ENCODE results near the gene ADAMTS13.
"Not testable (repeated sequence)": the region's sequence is repeated elsewhere in the genome, so short reads cannot be mapped to it uniquely, and the experiment has no call there.

Gene ADAMTS13

DNA sequence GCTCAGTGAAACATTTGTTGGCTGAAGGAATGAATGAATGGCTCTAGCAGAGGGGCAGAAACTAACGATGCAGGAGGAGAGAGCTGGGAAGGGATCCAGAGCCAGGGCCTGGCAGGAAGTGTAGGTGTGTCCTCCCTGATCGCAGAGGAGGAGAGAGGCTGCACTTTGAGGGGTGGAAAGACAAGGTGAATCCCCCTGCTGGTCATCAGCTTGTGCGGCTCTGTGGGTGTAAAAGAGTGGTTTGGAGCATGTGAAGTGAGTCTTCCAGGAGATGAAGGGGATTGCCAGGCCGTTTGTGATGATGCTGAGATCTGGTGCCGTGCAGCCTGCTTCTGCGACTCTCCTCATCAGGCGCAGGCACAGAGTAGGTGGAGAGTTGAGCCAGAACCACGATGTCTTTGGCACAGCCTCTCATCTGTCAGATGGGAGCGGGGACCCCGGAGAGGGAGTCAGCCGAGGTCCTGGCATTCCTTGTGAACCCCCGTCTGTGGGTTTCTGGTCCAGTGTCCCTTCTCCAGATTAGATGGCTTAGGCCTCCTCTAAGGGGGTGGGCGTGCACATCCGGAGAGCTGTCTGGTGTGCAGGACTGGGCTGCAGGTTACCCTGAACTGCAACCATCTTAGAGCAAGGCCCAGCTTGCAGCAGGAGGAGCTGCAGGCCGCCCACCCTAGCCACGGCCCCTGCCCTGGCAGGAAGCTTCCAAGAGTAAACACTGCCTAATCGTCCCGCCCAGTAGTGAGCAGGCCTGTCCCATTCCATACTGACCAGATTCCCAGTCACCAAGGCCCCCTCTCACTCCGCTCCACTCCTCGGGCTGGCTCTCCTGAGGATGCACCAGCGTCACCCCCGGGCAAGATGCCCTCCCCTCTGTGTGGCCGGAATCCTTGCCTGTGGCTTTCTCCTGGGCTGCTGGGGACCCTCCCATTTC lies at the start of gene ADAMTS13:
ADAMTS13 (plus strand) TSS at position 753 of the 928 bp plus-strand sequence; CDS start at position 830, 77 bp downstream.
- DNase-seq (ENCODE audit: low spot score): no peak

DNA sequence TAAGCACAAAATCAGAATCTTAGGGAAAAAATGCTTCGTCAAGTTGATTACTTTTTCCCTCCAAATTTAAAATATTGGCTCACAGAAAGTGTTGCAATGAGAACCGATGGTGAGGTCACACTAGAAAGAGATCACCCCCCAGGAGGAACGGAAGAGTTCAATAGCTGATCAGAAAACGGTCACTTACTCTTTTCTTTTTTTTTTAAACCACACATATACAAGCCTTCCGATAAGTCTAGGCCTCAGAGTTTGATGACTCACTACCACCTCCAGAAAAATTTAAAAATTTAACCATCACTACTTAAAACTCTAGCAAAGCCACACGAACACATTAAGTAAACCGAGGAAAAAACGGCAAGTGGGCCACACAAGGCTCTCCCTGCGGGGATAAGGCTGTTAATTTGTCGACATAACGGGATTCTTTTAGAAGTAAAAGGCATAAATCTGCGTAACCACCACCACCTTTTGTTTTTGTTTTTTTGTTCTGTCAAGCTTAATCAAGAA lies 47.5 kb upstream of the ADAMTS13 start:
- DNase-seq (ENCODE audit: low spot score): no peak

GRCh38 chr9:133375116-133375723 lies 46.9 kb upstream of the ADAMTS13 start:
- DNase-seq (ENCODE audit: low spot score): peak; percentile 72

DNA sequence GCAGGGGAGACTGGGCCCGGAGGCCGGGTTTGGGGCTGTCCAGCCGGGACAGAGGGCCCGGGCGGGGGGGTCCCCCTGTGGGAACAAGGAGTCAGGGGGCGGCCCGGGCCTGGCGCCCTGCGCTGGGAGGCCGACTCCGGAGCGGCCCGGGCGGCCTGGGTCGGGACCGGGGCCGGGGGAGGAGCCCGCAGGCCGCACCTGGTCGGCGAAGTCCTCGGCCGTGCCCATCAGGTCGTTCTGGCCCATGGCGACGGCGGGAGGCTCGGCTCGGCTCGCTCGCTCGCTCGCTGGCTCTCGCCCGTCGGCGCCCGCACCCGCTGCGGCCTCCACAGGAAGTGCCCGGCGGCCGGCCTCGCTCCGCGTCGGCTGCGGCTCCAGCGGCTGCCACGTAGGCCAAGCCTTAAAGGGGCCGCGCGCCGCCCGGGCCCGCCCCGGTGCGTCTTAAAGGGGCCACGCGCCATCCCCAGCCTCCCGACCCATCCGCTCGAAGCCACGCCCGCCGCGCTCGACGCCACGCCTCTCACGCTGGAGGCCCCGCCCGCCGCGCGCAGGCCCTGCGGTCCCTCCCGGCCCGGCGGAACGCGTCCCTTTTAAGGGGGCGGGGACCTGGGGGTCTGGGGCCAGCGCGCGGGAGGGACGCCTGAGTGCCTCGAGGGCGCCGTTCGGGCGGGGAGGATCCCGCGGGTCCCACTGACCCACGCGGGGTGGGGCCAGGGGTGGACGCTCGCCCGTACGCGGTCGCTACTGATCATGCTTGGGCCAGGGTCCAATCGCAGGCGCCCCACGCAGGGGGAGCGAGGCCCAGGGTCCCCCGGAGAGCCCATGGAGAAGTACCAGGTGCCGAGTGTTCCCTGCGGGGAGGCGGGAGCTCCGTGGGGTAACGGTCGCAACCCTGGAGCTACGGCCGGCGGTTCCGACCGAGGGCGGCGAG lies 46.2 kb upstream of the ADAMTS13 start, which contains the start of the genes STKLD1 and SURF4:
STKLD1 (plus strand) TSS at position 643 of the 931 bp plus-strand sequence; CDS start at position 751, 108 bp downstream.
SURF4 (minus strand) TSS at position 337 of the 931 bp plus-strand sequence; CDS start at position 246, 91 bp downstream.
- DNase-seq (ENCODE audit: low spot score): peak; percentile 99

GRCh38 chr9:133377280-133377679 lies 44.9 kb upstream of the ADAMTS13 start:
- DNase-seq (ENCODE audit: low spot score): not testable (repeated sequence)

GRCh38 chr9:133377721-133378216 lies 44.4 kb upstream of the ADAMTS13 start:
- no peak for DNase-seq (ENCODE audit: low spot score)

- no peak for DNase-seq (ENCODE audit: low spot score)
Observed at GRCh38 chr9:133378408-133378962, 43.7 kb upstream of the ADAMTS13 start.

GRCh38 chr9:133379153-133380086 lies 42.7 kb upstream of the ADAMTS13 start:
- no peak for DNase-seq (ENCODE audit: low spot score)

DNA sequence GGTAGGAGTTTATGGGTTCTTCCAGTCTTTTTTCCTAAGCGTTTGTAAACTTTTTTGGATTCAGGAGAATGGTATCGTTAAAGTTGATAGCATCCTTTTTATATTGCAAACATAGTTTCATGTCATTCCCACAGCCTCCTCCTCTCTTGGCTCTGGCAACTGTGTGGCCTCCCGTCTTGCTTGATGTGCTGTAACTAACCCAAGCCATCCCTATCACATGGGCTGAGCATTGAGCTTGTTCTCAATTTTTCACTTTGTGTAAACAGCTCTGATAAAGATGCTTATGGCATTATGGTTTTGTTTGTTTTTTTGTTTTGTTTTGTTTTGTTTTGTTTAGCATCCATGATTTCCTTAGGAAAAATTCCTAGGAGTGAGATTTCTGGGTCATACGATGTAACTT lies 41.4 kb upstream of the ADAMTS13 start:
- no peak for DNase-seq (ENCODE audit: low spot score)

DNA sequence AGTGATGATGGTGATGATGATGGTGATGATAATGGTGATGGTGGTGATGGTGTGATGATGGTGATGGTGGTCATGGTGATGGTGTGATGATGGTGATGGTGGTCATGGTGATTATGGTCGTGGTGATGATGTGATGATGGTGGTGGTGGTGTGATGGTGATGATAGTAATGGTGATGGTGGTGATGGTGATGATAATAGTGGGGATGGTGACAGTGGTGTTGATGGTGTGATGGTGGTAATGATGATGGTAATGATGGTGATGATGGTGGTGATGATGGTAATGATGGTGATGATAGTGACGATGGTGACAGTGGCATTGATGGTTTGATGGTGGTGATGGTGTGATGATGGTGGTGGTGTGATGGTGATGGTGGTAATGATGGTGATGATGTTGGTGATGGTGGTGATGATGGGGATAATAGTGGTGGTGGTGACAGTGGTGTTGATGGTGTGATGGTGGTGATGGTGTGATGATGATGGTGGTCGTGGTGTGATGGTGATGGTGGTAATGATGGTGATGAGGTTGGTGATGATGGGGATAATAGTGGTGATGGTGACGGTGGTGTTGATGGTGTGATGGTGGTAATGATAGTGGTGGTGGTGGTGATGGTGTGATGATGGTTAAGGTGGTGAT lies 39.5 kb upstream of the ADAMTS13 start:
- no peak for DNase-seq (ENCODE audit: low spot score)

GRCh38 chr9:133383438-133383837 lies 38.7 kb upstream of the ADAMTS13 start:
- DNase-seq (ENCODE audit: low spot score): no peak

DNA sequence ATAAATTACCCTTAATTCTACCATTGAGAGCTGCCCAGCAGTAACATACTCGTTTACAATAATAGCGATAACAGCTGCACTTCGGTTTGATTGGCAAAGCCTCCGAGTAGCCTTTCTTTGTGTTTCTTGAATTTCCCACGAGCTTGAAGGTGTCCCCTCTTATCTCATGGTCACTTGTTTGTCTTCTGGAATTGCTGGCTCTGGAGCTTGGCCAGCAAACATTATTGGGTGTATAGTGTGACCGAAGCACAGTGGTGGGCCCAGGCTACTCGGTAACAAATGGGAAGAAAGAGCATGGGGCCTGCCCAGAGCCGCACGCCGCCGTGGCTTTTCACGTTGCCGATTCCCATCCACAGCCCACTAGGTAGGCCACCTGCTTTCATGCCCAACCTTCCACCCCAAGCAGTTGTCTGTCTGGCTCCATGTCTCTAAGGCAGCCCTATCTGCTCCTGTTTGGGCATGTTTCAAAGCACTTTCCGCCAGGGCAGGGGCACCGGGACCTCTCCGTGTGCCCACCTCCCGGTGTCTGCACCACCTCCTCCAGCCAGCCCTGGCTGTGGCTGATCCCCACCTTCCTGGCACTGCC lies 37.3 kb upstream of the ADAMTS13 start:
- no peak for DNase-seq (ENCODE audit: low spot score)

DNA sequence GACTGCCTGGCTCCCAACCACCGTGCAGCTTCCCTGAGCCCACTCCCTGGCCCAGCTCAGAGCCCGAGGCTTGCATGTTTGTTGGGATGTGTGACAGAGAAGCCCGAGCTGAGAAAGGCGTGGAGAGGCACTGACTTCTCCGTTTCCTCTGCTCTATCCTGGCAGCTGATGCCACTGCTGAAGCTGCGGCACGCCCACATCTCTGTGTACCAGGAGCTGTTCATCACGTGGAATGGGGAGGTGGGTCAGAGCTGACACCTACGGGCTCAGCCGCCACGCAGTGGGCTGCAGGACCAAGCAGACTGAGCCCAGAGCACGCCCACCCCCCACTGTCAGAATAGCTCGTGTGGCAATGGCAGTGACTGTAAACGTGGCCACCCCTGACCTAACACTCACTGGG lies 36.7 kb upstream of the ADAMTS13 start:
- DNase-seq (ENCODE audit: low spot score): no peak

GRCh38 chr9:133386338-133386737 lies 35.8 kb upstream of the ADAMTS13 start:
- no peak for DNase-seq (ENCODE audit: low spot score)

GRCh38 chr9:133387680-133388079 lies 34.5 kb upstream of the ADAMTS13 start:
- no peak for DNase-seq (ENCODE audit: low spot score)

DNA sequence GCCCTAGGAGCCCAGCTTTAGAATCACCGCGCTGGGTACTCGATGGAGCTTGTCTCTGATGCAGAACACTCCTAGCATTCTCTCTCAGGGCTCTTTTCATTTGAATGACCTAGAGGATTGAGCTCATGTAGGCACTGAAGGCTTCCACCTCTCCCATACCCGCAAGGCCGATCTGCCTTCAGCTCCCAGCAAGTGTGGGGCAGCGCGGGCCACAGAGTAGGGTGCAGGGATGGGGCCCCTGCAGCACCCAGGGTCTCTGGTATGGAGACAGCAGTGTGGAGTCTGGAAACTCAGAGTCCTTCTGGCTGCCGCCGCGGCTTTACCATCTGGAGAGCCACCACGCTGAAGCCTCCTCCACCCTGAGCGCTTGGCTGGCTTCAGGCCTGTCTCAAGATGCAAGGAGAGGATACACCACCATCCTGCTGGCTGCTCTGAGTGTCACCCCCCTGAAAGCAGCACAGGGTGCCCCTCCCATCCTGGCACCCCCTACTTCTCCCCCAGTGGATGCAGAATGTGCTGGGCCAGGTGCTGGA lies 33.1 kb upstream of the ADAMTS13 start:
- DNase-seq (ENCODE audit: low spot score): no peak

DNA sequence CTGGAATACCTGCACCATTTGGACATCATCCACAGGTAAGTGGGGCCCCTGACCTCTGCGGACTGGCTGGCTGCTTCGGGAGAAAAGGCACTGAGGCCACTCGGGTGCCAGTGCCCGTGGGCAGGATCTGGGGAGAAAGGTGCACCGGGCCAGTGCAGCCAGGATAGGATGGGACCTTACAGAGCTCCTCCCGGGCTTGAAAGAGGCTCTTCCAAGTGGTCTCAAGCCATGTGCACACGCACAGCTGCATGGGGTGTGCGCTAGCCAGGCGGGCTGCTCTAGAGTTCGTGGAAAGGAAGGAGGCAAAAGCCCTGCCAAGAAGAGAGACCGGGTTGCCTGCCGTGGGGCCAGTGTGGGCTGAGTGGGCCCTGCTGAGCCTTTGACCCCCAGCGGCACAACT lies 32.6 kb upstream of the ADAMTS13 start:
- DNase-seq (ENCODE audit: low spot score): no peak

DNA sequence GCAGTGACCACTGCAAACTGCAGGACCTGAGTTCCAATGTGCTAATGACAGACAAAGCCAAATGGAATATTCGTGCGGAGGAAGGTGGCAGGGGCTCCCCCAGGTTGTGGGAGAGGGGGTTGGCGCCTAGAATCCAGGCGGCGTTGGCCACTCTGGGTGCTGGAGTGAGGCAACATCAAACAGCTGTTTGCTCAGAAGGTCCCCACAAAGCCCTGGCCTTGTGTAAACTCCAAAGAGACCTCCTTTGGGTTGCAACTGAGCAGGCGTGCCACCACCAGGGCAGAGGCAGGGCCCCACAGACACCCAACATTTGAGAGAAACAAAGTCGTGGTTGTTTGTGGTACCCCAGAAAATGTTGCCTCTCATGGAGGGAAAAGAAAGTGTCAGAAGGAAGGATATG lies 31.5 kb upstream of the ADAMTS13 start:
- DNase-seq (ENCODE audit: low spot score): no peak

DNA sequence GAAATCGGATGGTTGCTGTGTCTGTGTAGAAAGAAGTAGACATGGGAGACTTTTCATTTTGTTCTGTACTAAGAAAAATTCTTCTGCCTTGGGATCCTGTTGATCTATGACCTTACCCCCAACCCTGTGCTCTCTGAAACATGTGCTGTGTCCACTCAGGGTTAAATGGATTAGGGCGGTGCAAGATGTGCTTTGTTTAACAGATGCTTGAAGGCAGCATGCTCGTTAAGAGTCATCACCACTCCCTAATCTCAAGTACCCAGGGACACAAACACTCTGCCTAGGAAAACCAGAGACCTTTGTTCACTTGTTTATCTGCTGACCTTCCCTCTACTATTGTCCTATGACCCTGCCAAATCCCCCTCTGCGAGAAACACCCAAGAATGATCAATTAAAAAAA lies 30.7 kb upstream of the ADAMTS13 start:
- not testable (repeated sequence) for DNase-seq (ENCODE audit: low spot score)
